HEK293 (cell line): ENCODE data around the gene FCN3.
A peak's percentile ranks its signal among the peaks of the same experiment; 100 is the strongest.

Source experiments
- HOXC10 ChIP-seq: sonication (generic); formaldehyde crosslinking; IDR thresholded peaks from 2 replicates; pipeline ENCODE4 v1.8.1; 2023; ENCODE audit warnings: mild to moderate bottlenecking, missing genetic modification reagents
- KLF1 ChIP-seq: fragments of 450-650 bp; formaldehyde crosslinking; IDR thresholded peaks from 2 replicates; pipeline ENCODE4 v1.5.1; 2016; ENCODE audit warnings: missing biosample characterization, missing genetic modification characterization
- KLF8 ChIP-seq: fragments of 450-650 bp; formaldehyde crosslinking; IDR thresholded peaks from 2 replicates; pipeline ENCODE4 v1.5.1; 2016; ENCODE audit warnings: missing biosample characterization, missing genetic modification characterization
- REPIN1 ChIP-seq: fragments of 450-650 bp; formaldehyde crosslinking; IDR thresholded peaks from 2 replicates; pipeline ENCODE4 v1.5.1; 2017; ENCODE audit warnings: missing biosample characterization, missing genetic modification characterization, low read depth
- SCRT1 ChIP-seq: fragments of 450-650 bp; formaldehyde crosslinking; IDR thresholded peaks from 2 replicates; pipeline ENCODE4 v1.5.1; 2016; ENCODE audit warnings: missing biosample characterization, missing genetic modification characterization, borderline replicate concordance
- SCRT2 ChIP-seq: fragments of 450-650 bp; formaldehyde crosslinking; IDR thresholded peaks from 2 replicates; pipeline ENCODE4 v1.5.1; 2016; ENCODE audit warnings: missing biosample characterization, missing genetic modification characterization
- WT1 ChIP-seq: fragments of 450-650 bp; formaldehyde crosslinking; IDR thresholded peaks from 2 replicates; pipeline ENCODE4 v1.5.1; 2016; ENCODE audit warnings: missing biosample characterization, missing genetic modification characterization
- ZBTB1 ChIP-seq: fragments of 450-650 bp; formaldehyde crosslinking; IDR thresholded peaks from 2 replicates; pipeline ENCODE4 v1.5.1; 2016; ENCODE audit warnings: missing biosample characterization, missing genetic modification characterization
- ZBTB17 ChIP-seq: fragments of 450-650 bp; formaldehyde crosslinking; IDR thresholded peaks from 2 replicates; pipeline ENCODE4 v1.5.1; 2016; ENCODE audit warnings: missing biosample characterization, missing genetic modification characterization
- ZFP3 ChIP-seq: fragments of 450-650 bp; formaldehyde crosslinking; IDR thresholded peaks from 2 replicates; pipeline ENCODE4 v1.5.1; 2016; ENCODE audit warnings: low read depth, missing biosample characterization, missing genetic modification characterization
- ZFP37 ChIP-seq: fragments of 450-650 bp; formaldehyde crosslinking; IDR thresholded peaks from 2 replicates; pipeline ENCODE4 v1.5.1; 2016; ENCODE audit warnings: missing biosample characterization, missing genetic modification characterization
- ZFP69B ChIP-seq: fragments of 450-650 bp; formaldehyde crosslinking; IDR thresholded peaks from 2 replicates; pipeline ENCODE4 v1.5.1; 2016; ENCODE audit warnings: missing biosample characterization, missing genetic modification characterization
- ZNF169 ChIP-seq: fragments of 450-650 bp; formaldehyde crosslinking; IDR thresholded peaks from 2 replicates; pipeline ENCODE4 v1.5.1; 2016; ENCODE audit warnings: missing biosample characterization, missing genetic modification characterization
- ZNF223 ChIP-seq: fragments of 450-650 bp; formaldehyde crosslinking; IDR thresholded peaks from 2 replicates; pipeline ENCODE4 v1.5.1; 2016; ENCODE audit warnings: missing biosample characterization, missing genetic modification characterization
- ZNF239 ChIP-seq: fragments of 450-650 bp; formaldehyde crosslinking; IDR thresholded peaks from 2 replicates; pipeline ENCODE4 v1.5.1; 2016; ENCODE audit warnings: missing biosample characterization, missing genetic modification characterization
- ZNF302 ChIP-seq: fragments of 450-650 bp; formaldehyde crosslinking; IDR thresholded peaks from 2 replicates; pipeline ENCODE4 v1.5.1; 2016; ENCODE audit warnings: missing biosample characterization, missing genetic modification characterization, low read depth
- ZNF335 ChIP-seq: fragments of 450-650 bp; formaldehyde crosslinking; conservative IDR thresholded peaks from 2 replicates; pipeline ENCODE4 v1.5.1; 2016; ENCODE audit warnings: missing biosample characterization, missing genetic modification characterization
- ZNF404 ChIP-seq: fragments of 450-650 bp; formaldehyde crosslinking; IDR thresholded peaks from 2 replicates; pipeline ENCODE4 v1.5.1; 2017; ENCODE audit warnings: missing biosample characterization, missing genetic modification characterization
- ZNF423 ChIP-seq: fragments of 450-650 bp; formaldehyde crosslinking; IDR thresholded peaks from 2 replicates; pipeline ENCODE4 v1.5.1; 2016; ENCODE audit warnings: missing biosample characterization, missing genetic modification characterization
- ZNF449 ChIP-seq: fragments of 450-650 bp; formaldehyde crosslinking; IDR thresholded peaks from 2 replicates; pipeline ENCODE4 v1.5.1; 2017; ENCODE audit warnings: missing biosample characterization, mild to moderate bottlenecking, missing genetic modification characterization, moderate library complexity
- ZNF473 ChIP-seq: fragments of 450-650 bp; formaldehyde crosslinking; IDR thresholded peaks from 2 replicates; pipeline ENCODE4 v1.5.1; 2017; ENCODE audit warnings: missing biosample characterization, missing genetic modification characterization
- ZNF521 ChIP-seq: fragments of 450-650 bp; formaldehyde crosslinking; IDR thresholded peaks from 2 replicates; pipeline ENCODE4 v1.5.1; 2017; ENCODE audit warnings: missing biosample characterization, mild to moderate bottlenecking, missing genetic modification characterization
- ZNF530 ChIP-seq: fragments of 450-650 bp; formaldehyde crosslinking; IDR thresholded peaks from 2 replicates; pipeline ENCODE4 v1.5.1; 2016; ENCODE audit warnings: low read depth, missing biosample characterization, missing genetic modification characterization
- ZNF548 ChIP-seq: fragments of 450-650 bp; formaldehyde crosslinking; IDR thresholded peaks from 2 replicates; pipeline ENCODE4 v1.5.1; 2016; ENCODE audit warnings: missing biosample characterization, missing genetic modification characterization
- ZNF555 ChIP-seq: fragments of 450-650 bp; formaldehyde crosslinking; conservative IDR thresholded peaks from 2 replicates; pipeline ENCODE4 v1.5.1; 2017; ENCODE audit warnings: missing biosample characterization, mild to moderate bottlenecking, missing genetic modification characterization, inconsistent platforms
- ZNF654 ChIP-seq: fragments of 450-650 bp; formaldehyde crosslinking; IDR thresholded peaks from 2 replicates; pipeline ENCODE4 v1.5.1; 2016; ENCODE audit warnings: low read depth, missing biosample characterization, missing genetic modification characterization
- ZNF660 ChIP-seq: fragments of 450-650 bp; IDR thresholded peaks from 2 replicates; pipeline ENCODE4 v1.5.1; 2018; ENCODE audit warnings: missing biosample characterization, mild to moderate bottlenecking, missing genetic modification characterization
- ZNF677 ChIP-seq: fragments of 450-650 bp; IDR thresholded peaks from 2 replicates; pipeline ENCODE4 v1.5.0; 2018; ENCODE audit warnings: missing biosample characterization, mild to moderate bottlenecking, missing genetic modification characterization, moderate library complexity
- ZNF747 ChIP-seq: fragments of 450-650 bp; formaldehyde crosslinking; IDR thresholded peaks from 2 replicates; pipeline ENCODE4 v1.5.1; 2016; ENCODE audit warnings: missing biosample characterization, missing genetic modification characterization
- ZNF768 ChIP-seq: fragments of 450-650 bp; formaldehyde crosslinking; IDR thresholded peaks from 2 replicates; pipeline ENCODE4 v1.5.1; 2018; ENCODE audit warnings: missing biosample characterization, mild to moderate bottlenecking, missing genetic modification characterization
- ZNF837 ChIP-seq: fragments of 450-650 bp; formaldehyde crosslinking; IDR thresholded peaks from 2 replicates; pipeline ENCODE4 v1.5.1; 2016; ENCODE audit warnings: missing biosample characterization, missing genetic modification characterization
- ZSCAN30 ChIP-seq: fragments of 450-650 bp; IDR thresholded peaks from 2 replicates; pipeline ENCODE4 v1.5.1; 2018; ENCODE audit warnings: missing biosample characterization, mild to moderate bottlenecking, missing genetic modification characterization, moderate library complexity
- TF ChIP-seq, protein P1 (sequence below): fragments of 450-650 bp; formaldehyde crosslinking; conservative IDR thresholded peaks from 2 replicates; pipeline ENCODE4 v1.5.1; 2016; ENCODE audit warnings: low read depth, missing biosample characterization, missing genetic modification characterization
- TF ChIP-seq, protein P2 (sequence below): fragments of 450-650 bp; formaldehyde crosslinking; IDR thresholded peaks from 2 replicates; pipeline ENCODE4 v1.5.1; 2016; ENCODE audit warnings: missing biosample characterization, missing genetic modification characterization

The FCN3 gene

GRCh38 chr1:27357281-27358037, 17.2 kb downstream of the FCN3 start (continued):
- TF ChIP-seq KLF1 (tag by site-specific recombination) (no peak), ZNF473 (tag by site-specific recombination) (no peak), ZNF223 (tag by site-specific recombination) (no peak), SCRT1 (peak; percentile 100), ZNF555 (tag by site-specific recombination) (no peak), ZNF548 (tag by site-specific recombination) (no peak), ZFP37 (tag by site-specific recombination) (no peak), ZNF404 (tag by site-specific recombination) (no peak), ZFP69B (tag by site-specific recombination) (no peak), REPIN1 (tag by site-specific recombination) (no peak), ZNF335 (tag by site-specific recombination) (peak; percentile 36; the same call in 1 of the 2 replicates), WT1 (tag by site-specific recombination) (no peak), ZBTB17 (0 out of 2 replicates have a peak, but pooled peaks have one; percentile 24), ZBTB1 (tag by site-specific recombination) (no peak), ZNF449 (tag by site-specific recombination) (no peak), ZNF768 (tag by site-specific recombination) (no peak), HOXC10 (CRISPR knock-in tag) (no peak), ZNF677 (tag by site-specific recombination) (no peak), ZNF654 (tag by site-specific recombination) (peak; percentile 28; the same call in 1 of the 2 replicates), ZNF837 (tag by site-specific recombination) (no peak), ZNF239 (tag by site-specific recombination) (no peak), ZSCAN30 (tag by site-specific recombination) (no peak; the same call in 1 of the 2 replicates), ZNF169 (tag by site-specific recombination) (no peak), ZNF530 (tag by site-specific recombination) (no peak), ZNF660 (tag by site-specific recombination) (0 out of 2 replicates have a peak, but pooled peaks have one; percentile 57), SCRT2 (tag by site-specific recombination) (peak; percentile 100), ZNF747 (no peak), ZFP3 (no peak), KLF8 (tag by site-specific recombination) (peak; percentile 50; the same call in 1 of the 2 replicates), ZNF302 (tag by site-specific recombination) (no peak), ZNF521 (tag by site-specific recombination) (no peak), ZNF423 (tag by site-specific recombination) (no peak)
- TF ChIP-seq, protein P1, sequence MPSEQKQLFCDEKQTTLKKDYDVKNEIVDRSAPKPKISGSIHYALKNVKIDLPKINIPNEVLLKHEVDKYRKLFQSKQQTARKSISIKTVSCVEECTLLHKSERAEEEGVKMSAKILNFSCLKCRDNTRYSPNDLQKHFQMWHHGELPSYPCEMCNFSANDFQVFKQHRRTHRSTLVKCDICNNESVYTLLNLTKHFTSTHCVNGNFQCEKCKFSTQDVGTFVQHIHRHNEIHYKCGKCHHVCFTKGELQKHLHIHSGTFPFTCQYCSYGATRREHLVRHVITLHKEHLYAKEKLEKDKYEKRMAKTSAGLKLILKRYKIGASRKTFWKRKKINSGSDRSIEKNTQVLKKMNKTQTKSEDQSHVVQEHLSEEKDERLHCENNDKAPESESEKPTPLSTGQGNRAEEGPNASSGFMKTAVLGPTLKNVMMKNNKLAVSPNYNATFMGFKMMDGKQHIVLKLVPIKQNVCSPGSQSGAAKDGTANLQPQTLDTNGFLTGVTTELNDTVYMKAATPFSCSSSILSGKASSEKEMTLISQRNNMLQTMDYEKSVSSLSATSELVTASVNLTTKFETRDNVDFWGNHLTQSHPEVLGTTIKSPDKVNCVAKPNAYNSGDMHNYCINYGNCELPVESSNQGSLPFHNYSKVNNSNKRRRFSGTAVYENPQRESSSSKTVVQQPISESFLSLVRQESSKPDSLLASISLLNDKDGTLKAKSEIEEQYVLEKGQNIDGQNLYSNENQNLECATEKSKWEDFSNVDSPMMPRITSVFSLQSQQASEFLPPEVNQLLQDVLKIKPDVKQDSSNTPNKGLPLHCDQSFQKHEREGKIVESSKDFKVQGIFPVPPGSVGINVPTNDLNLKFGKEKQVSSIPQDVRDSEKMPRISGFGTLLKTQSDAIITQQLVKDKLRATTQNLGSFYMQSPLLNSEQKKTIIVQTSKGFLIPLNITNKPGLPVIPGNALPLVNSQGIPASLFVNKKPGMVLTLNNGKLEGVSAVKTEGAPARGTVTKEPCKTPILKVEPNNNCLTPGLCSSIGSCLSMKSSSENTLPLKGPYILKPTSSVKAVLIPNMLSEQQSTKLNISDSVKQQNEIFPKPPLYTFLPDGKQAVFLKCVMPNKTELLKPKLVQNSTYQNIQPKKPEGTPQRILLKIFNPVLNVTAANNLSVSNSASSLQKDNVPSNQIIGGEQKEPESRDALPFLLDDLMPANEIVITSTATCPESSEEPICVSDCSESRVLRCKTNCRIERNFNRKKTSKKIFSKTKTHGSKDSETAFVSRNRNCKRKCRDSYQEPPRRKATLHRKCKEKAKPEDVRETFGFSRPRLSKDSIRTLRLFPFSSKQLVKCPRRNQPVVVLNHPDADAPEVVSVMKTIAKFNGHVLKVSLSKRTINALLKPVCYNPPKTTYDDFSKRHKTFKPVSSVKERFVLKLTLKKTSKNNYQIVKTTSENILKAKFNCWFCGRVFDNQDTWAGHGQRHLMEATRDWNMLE (tag by site-specific recombination): no peak
- TF ChIP-seq, protein P2, sequence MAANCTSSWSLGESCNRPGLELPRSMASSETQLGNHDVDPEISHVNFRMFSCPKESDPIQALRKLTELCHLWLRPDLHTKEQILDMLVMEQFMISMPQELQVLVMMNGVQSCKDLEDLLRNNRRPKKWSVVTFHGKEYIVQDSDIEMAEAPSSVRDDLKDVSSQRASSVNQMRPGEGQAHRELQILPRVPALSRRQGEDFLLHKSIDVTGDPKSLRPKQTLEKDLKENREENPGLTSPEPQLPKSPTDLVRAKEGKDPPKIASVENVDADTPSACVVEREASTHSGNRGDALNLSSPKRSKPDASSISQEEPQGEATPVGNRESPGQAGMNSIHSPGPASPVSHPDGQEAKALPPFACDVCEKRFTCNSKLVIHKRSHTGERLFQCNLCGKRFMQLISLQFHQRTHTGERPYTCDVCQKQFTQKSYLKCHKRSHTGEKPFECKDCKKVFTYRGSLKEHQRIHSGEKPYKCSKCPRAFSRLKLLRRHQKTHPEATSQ (tag by site-specific recombination): no peak
